HAP-1 (cell line): ENCODE results near the gene EEA1.

ENCODE experiments used
- DNase-seq, 2 experiments: peaks; one replicate each; pipeline ENCODE4 v3.0.0-alpha.2; 2016 to 2020; ENCODE audit warnings: low spot score in 2 of 2
- H3K27me3 ChIP-seq: fragments of 250-450 bp; sonication (Bioruptor Pico); 2 replicates; pipeline ENCODE4 v1.5.1; 2020; ENCODE audit warnings: low read depth, mild to moderate bottlenecking, moderate library complexity
- H3K36me3 ChIP-seq: fragments of 250-450 bp; sonication (Bioruptor Pico); replicated peaks from 2 replicates; pipeline ENCODE4 v1.5.1; 2020; ENCODE audit warnings: mild to moderate bottlenecking
- H3K4me1 ChIP-seq: fragments of 250-450 bp; sonication (Bioruptor Pico); 2 replicates; pipeline ENCODE4 v1.5.1; 2020; ENCODE audit warnings: mild to moderate bottlenecking
- H3K4me3 ChIP-seq: fragments of 250-450 bp; sonication (Bioruptor Pico); 2 replicates; pipeline ENCODE4 v1.5.1; 2020; ENCODE audit warnings: mild to moderate bottlenecking, moderate library complexity
- H3K9me3 ChIP-seq: fragments of 250-450 bp; sonication (Bioruptor Pico); 2 replicates; pipeline ENCODE4 v1.5.1; 2020; ENCODE audit warnings: mild to moderate bottlenecking, moderate library complexity
- in situ Hi-C: fragments of 300-500 bp; cut with MboI; formaldehyde crosslinking; loops from 3 replicates; pipeline ENCODE4 v1.14.3; 2020; ENCODE audit warnings: low sequenced_read_pairs, inconsistent platforms, mixed read lengths

EEA1 gene

DNA sequence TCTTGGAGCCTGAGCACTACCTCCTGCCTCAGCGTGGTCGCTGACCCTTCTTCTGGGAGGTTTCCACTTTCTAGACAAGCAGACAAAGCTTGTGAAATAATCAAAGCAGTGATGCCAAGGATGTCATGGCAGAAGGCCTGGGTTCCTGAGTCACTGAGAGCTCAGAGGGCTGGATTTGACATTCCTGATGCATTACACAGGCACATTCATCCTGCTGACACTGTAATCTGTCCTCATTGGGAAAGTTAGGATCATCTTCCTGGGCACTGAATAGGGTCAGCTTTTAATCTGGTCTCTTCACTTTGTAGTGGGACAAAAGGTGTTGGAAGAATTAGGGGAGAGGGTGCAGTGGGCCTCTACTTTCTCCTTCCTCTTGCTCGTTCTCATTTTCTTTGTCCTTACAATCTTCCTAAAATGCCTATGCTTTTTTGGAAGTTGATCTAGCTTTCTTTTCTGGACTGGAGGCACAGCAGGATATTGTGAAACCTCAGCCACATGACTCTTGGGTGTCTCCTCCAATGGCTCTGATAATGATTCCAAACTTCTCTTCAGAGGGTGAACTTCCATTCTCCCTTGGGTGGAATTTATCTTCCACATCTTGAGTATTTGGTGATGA is 29.6 kb downstream of the EEA1 start:
- DNase-seq: no peak
- in situ Hi-C loops: no loop called here
- no peak overlapping the region for H3K4me3 ChIP-seq

GRCh38 chr12:92898755-92899154 is 30.3 kb downstream of the EEA1 start:
- in situ Hi-C loops: no loop called here

More for the DNA sequence above, 29.6 kb downstream of the EEA1 start:
- H3K4me1 ChIP-seq: peaks cover 13% of the 10 kb centered on the region
- no peaks in the 10 kb centered on the region; the same call in 1 of the 2 replicates for H3K36me3 ChIP-seq
- H3K9me3 ChIP-seq: peaks cover 2% of the 10 kb centered on the region; the same call in 1 of the 2 replicates
- no peaks in the 10 kb centered on the region for H3K27me3 ChIP-seq

GRCh38 chr12:92897844-92898243 is 31.3 kb downstream of the EEA1 start:
- no peak overlapping the region for H3K4me3 ChIP-seq
- peaks cover 13% of the 10 kb centered on the region for H3K4me1 ChIP-seq
- no peaks in the 10 kb centered on the region for H3K27me3 ChIP-seq
- in situ Hi-C loops: no loop called here
- 0 out of 2 replicates have a peak, but pooled peaks cover 2% of the 10 kb centered on the region for H3K9me3 ChIP-seq
- no peak for DNase-seq
- no peaks in the 10 kb centered on the region; the same call in 1 of the 2 replicates for H3K36me3 ChIP-seq

More at GRCh38 chr12:92898755-92899154, 30.3 kb downstream of the EEA1 start:
- no peak for DNase-seq
- Histone ChIP-seq H3K4me1 (peaks cover 13% of the 10 kb centered on the region), H3K27me3 (no peaks in the 10 kb centered on the region), H3K9me3 (peaks cover 2% of the 10 kb centered on the region; the same call in 1 of the 2 replicates), H3K36me3 (no peaks in the 10 kb centered on the region; the same call in 1 of the 2 replicates), H3K4me3 (no peak overlapping the region)

- Histone ChIP-seq H3K36me3 (no peaks in the 10 kb centered on the region), H3K27me3 (no peaks in the 10 kb centered on the region), H3K4me1 (no peaks in the 10 kb centered on the region), H3K9me3 (no peaks in the 10 kb centered on the region), H3K4me3 (no peak overlapping the region)
- in situ Hi-C loops: no loop called here
- DNase-seq: no peak
These were observed 38.4 kb downstream of the EEA1 start for GRCh38 chr12:92890601-92891106.

GRCh38 chr12:92886131-92886530 is 43.0 kb downstream of the EEA1 start:
- Histone ChIP-seq H3K4me3 (no peak overlapping the region), H3K36me3 (peaks cover 9% of the 10 kb centered on the region; the same call in 1 of the 2 replicates), H3K27me3 (no peaks in the 10 kb centered on the region), H3K9me3 (no peaks in the 10 kb centered on the region), H3K4me1 (peaks cover 11% of the 10 kb centered on the region)
- DNase-seq: no peak
- in situ Hi-C loops: no loop called here

DNA sequence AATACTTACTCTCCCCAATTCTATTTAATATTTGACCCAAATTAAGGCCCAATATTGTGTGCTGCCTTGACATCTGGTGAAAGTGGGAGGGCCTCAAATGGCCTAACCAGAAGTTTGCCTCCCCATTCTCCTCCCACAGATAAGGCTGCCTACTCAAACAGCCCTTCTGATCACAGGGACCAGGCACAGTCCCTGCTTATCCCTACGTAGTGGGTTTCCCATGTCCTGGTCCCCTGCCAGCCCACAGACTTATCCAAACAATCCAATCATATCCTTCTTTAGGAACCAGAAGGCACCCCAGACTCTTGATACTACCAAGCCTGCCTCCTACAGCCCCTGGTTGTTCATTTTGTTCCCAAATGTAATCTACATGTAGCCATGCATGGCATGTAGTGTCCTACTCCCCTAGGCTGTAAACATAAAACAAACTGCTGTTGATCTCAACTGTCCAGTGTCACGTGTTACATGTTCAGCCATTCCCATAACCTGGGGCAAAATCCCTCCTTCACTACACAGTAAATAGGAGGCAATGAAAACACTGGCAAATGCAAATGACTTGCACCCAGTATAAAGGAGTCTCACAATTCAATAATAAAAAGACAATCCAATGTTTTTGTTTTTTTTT is 49.3 kb downstream of the EEA1 start:
- no peaks in the 10 kb centered on the region for H3K9me3 ChIP-seq
- peak; percentile 18 to 36 for DNase-seq
- in situ Hi-C loops: no loop called here
- H3K4me3 ChIP-seq: no peak overlapping the region
- H3K27me3 ChIP-seq: no peaks in the 10 kb centered on the region
- H3K4me1 ChIP-seq: peaks cover 25% of the 10 kb centered on the region
- H3K36me3 ChIP-seq: 0 out of 2 replicates have a peak, but pooled peaks cover 5% of the 10 kb centered on the region

- peaks cover 20% of the 10 kb centered on the region for H3K4me1 ChIP-seq
- no peak overlapping the region for H3K4me3 ChIP-seq
- no peaks in the 10 kb centered on the region for H3K27me3 ChIP-seq
- H3K9me3 ChIP-seq: no peaks in the 10 kb centered on the region
- 0 out of 2 replicates have a peak, but pooled peaks cover 3% of the 10 kb centered on the region for H3K36me3 ChIP-seq
- no peak for DNase-seq
- in situ Hi-C loops: no loop called here
These were observed 51.2 kb downstream of the EEA1 start for GRCh38 chr12:92877904-92878303.

DNA sequence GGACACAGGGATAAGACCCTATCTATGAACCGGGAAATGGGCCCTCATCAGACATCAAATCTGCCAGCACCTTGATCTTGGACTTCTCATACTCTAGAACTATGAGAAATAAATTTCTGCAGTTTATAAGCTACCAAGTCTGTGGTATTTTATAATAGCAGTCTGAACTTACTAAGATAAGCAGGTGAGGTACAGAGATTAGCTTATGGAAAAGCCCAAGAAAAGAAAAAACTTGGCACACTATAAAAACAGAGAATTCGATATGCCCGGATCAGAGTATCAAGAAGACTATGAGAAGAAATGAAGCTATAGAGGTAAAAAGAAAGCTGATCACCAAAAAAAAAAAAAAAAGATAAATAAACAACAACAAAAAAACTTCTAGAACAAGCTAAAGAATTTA is 52.6 kb downstream of the EEA1 start:
- in situ Hi-C loops: no loop called here
- no peaks in the 10 kb centered on the region for H3K9me3 ChIP-seq
- peaks cover 14% of the 10 kb centered on the region for H3K4me1 ChIP-seq
- 0 out of 2 replicates have a peak, but pooled peaks cover 3% of the 10 kb centered on the region for H3K36me3 ChIP-seq
- DNase-seq: no peak
- no peaks in the 10 kb centered on the region for H3K27me3 ChIP-seq
- H3K4me3 ChIP-seq: no peak overlapping the region

DNA sequence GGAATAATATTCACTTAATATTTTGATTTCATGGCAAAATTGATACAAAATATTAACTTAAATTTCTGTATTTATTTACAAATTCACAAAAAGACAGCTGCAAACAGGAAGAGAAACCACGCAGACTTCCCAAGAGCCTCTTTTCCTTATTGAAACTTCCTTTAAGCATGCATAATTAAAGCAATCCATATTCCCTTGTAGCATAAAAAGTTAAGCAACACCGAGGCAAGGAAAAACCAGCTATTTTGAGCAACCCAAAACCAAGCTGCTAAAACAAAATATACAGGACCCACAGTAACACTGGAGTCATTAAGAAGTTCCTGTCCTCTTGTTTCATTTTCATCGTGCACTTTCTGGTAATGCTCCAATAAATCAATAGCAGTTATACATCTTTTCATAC is 58.0 kb downstream of the EEA1 start:
- 0 out of 2 replicates have a peak, but pooled peaks cover 4% of the 10 kb centered on the region for H3K36me3 ChIP-seq
- no peaks in the 10 kb centered on the region; the same call in 1 of the 2 replicates for H3K4me1 ChIP-seq
- H3K27me3 ChIP-seq: no peaks in the 10 kb centered on the region
- in situ Hi-C loops: no loop called here
- no peaks in the 10 kb centered on the region for H3K9me3 ChIP-seq
- no peak overlapping the region for H3K4me3 ChIP-seq
- DNase-seq: no peak

DNA sequence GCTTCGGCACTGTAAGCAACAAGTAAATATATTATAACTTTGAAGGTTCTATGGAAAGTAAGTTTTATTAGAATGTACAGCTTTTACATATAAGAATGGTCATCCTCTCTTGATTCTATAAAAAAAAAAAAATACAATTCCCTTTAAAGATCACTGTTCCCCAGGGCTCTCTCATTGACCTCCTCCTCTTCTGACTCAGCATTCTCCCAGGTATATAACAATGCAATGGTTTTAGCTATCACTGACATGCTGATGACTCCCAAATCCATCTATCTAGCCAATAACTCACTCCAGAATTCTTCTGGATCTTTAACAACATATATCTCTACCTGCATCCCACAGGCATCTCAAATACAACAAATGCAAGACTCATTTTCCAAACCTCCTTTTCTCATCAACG is 62.7 kb downstream of the EEA1 start:
- in situ Hi-C loops: no loop called here
- H3K9me3 ChIP-seq: no peaks in the 10 kb centered on the region
- no peaks in the 10 kb centered on the region; the same call in 1 of the 2 replicates for H3K4me1 ChIP-seq
- peaks cover 11% of the 10 kb centered on the region for H3K36me3 ChIP-seq
- DNase-seq: no peak
- no peaks in the 10 kb centered on the region for H3K27me3 ChIP-seq
- H3K4me3 ChIP-seq: no peak overlapping the region

DNA sequence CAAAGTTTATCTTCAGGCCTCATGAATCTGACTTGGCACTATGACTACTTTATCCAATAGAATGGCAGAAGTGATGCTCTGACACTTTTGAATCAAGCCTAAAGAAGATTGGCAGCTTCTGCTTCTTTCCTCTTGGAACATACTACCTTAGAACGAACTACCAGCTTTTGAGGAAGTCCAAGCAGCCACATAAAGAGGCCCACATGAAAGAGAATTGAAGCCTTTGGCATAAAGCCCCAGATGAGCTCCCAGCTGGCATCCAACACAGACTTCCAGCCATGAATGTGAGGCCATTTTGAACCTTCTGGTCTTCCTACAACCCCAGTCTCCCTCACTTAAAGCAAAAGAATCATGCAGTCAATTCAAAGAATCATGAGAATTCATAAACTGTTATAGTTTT is 65.8 kb downstream of the EEA1 start:
- Histone ChIP-seq H3K36me3 (peaks cover 13% of the 10 kb centered on the region), H3K27me3 (no peaks in the 10 kb centered on the region), H3K9me3 (no peaks in the 10 kb centered on the region), H3K4me1 (no peaks in the 10 kb centered on the region; the same call in 1 of the 2 replicates), H3K4me3 (no peak overlapping the region)
- in situ Hi-C loops: no loop called here
- DNase-seq: no peak

- Histone ChIP-seq H3K4me3 (no peak overlapping the region), H3K27me3 (no peaks in the 10 kb centered on the region), H3K4me1 (no peaks in the 10 kb centered on the region; the same call in 1 of the 2 replicates), H3K36me3 (peaks cover 15% of the 10 kb centered on the region), H3K9me3 (no peaks in the 10 kb centered on the region)
- in situ Hi-C loops: no loop called here
- DNase-seq: no peak
These were observed 67.7 kb downstream of the EEA1 start for GRCh38 chr12:92861381-92861780.

- Histone ChIP-seq H3K9me3 (no peaks in the 10 kb centered on the region), H3K4me1 (no peaks in the 10 kb centered on the region), H3K4me3 (no peak overlapping the region), H3K27me3 (no peaks in the 10 kb centered on the region), H3K36me3 (peaks cover 15% of the 10 kb centered on the region)
- DNase-seq: no peak
- in situ Hi-C loops: no loop called here
These were observed 68.6 kb downstream of the EEA1 start for GRCh38 chr12:92860521-92860920.
